GM23338 (cell line): Measurements from ENCODE around the gene RAB17.

Experiments
- CTCF ChIP-seq, 2 experiments: fragments of 200-600 bp in 1 of 2; sonication (generic) in 1 of 2; conservative IDR thresholded peaks; 2 replicates each; pipeline versions ENCODE4 v1.5.1 to v1.6.1; 2016 to 2017; ENCODE audit warnings: antibody characterized with exemption in 2 of 2, low read depth in 2 of 2, mild to moderate bottlenecking in 2 of 2, moderate library complexity in 1 of 2
- EZH2phosphoT487 ChIP-seq: fragments of 200-600 bp; sonication (generic); IDR thresholded peaks from one replicate; pipeline ENCODE4 v1.8.1; 2018; ENCODE audit warnings: antibody characterized with exemption; ENCODE audit not compliant: unreplicated experiment
- POLR2AphosphoS5 ChIP-seq: IDR thresholded peaks from 2 replicates; pipeline ENCODE4 v1.6.1; 2016; ENCODE audit warnings: antibody characterized with exemption, low read depth
- REST ChIP-seq: IDR thresholded peaks from one replicate; pipeline ENCODE4 v1.6.1; 2018; ENCODE audit warnings: antibody characterized with exemption; ENCODE audit not compliant: unreplicated experiment

- no peak for TF ChIP-seq CTCF (conservative IDR thresholded peaks at IDR 0.05; ENCODE audit: low read depth in 2 of 2)
- no peak for TF ChIP-seq EZH2phosphoT487
- TF ChIP-seq POLR2AphosphoS5, result no peak
- no peak for TF ChIP-seq REST
Measured at GRCh38 chr2:237565974-237566373, 24.6 kb downstream of the RAB17 start.
